K562 (cell line): ENCODE results near the gene PPP1R15A. TPM values are rescaled to one million over a fixed set of nuclear protein-coding genes. Genes with fewer than 3 reads are reported as not detected.
A peak's percentile ranks its signal among the peaks of the same experiment; 100 is the strongest.

Experiments used
- AFF1 ChIP-seq, 2 experiments: fragments of 450-650 bp; IDR thresholded peaks; 2 replicates each; pipeline ENCODE4 v1.6.1; 2018; ENCODE audit warnings: mild to moderate bottlenecking in 2 of 2, low read depth in 1 of 2; ENCODE audit not compliant: partially characterized antibody in 2 of 2
- ATF1 ChIP-seq, 2 experiments: fragments of 450-650 bp in 1 of 2; IDR thresholded peaks; 2 replicates each; pipeline ENCODE4 v1.6.1; 2016; ENCODE audit warnings: missing compliant biosample characterization in 1 of 2, missing genetic modification characterization in 1 of 2
- BCL6 ChIP-seq: fragments of 250-450 bp; sonication (Bioruptor Pico); IDR thresholded peaks from 2 replicates; pipeline ENCODE4 v1.4.0; 2020
- DMBX1 ChIP-seq: fragments of 250-450 bp; sonication (Bioruptor Pico); IDR thresholded peaks from 2 replicates; pipeline ENCODE4 v1.8.0; 2022; ENCODE audit warnings: inconsistent platforms, mild to moderate bottlenecking, moderate library complexity, borderline replicate concordance
- E2F3 ChIP-seq: fragments of 250-450 bp; sonication (Bioruptor Pico); IDR thresholded peaks from 2 replicates; pipeline ENCODE4 v1.4.0; 2020; ENCODE audit warnings: mild to moderate bottlenecking
- EP300 ChIP-seq: IDR thresholded peaks from 2 replicates; pipeline ENCODE4 v1.6.1; 2012; ENCODE audit warnings: low read length, improper control_type of control experiment
- EP400 ChIP-seq: fragments of 450-650 bp; IDR thresholded peaks from 2 replicates; pipeline ENCODE4 v1.6.1; 2017; ENCODE audit warnings: antibody characterized with exemption, mild to moderate bottlenecking, moderate library complexity
- ETV1 ChIP-seq: fragments of 450-650 bp; conservative IDR thresholded peaks from 2 replicates; pipeline ENCODE4 v1.6.1; 2016; ENCODE audit warnings: missing genetic modification characterization, control low read depth, low read depth, missing compliant biosample characterization
- FOS ChIP-seq: IDR thresholded peaks from 3 replicates; pipeline ENCODE4 v1.6.1; 2011; ENCODE audit not compliant: insufficient read length; ENCODE audit errors: extremely low read depth
- GATAD2B ChIP-seq: fragments of 450-650 bp; IDR thresholded peaks from 2 replicates; pipeline ENCODE4 v1.6.1; 2017; ENCODE audit warnings: mild to moderate bottlenecking, borderline replicate concordance
- HDGF ChIP-seq: fragments of 450-650 bp; IDR thresholded peaks from 2 replicates; pipeline ENCODE4 v1.6.1; 2016
- HMGXB4 ChIP-seq: sonication (generic); formaldehyde crosslinking; IDR thresholded peaks from 2 replicates; pipeline ENCODE4 v1.8.1; 2023; ENCODE audit warnings: mild to moderate bottlenecking, missing genetic modification reagents
- HNRNPL ChIP-seq: fragments of 200-400 bp; formaldehyde crosslinking; IDR thresholded peaks from 2 replicates; pipeline ENCODE4 v1.6.1; 2017; ENCODE audit warnings: low read depth, mild to moderate bottlenecking, low read length
- HNRNPLL ChIP-seq: fragments of 200-400 bp; formaldehyde crosslinking; IDR thresholded peaks from 2 replicates; pipeline ENCODE4 v1.6.1; 2017; ENCODE audit warnings: low read length, low read depth, mild to moderate bottlenecking; ENCODE audit not compliant: poor library complexity, severe bottlenecking
- NFRKB ChIP-seq: fragments of 450-650 bp; IDR thresholded peaks from 2 replicates; pipeline ENCODE4 v1.6.1; 2016; ENCODE audit warnings: low read depth
- NFYB ChIP-seq: IDR thresholded peaks from 2 replicates; pipeline ENCODE4 v1.6.1; 2011; ENCODE audit warnings: mild to moderate bottlenecking, moderate library complexity; ENCODE audit not compliant: insufficient read length; ENCODE audit errors: extremely low read depth
- PHTF2 ChIP-seq: fragments of 250-450 bp; sonication (Bioruptor Pico); IDR thresholded peaks from 2 replicates; pipeline ENCODE4 v1.5.0; 2021; ENCODE audit warnings: mild to moderate bottlenecking
- SMARCB1 ChIP-seq: IDR thresholded peaks from 2 replicates; pipeline ENCODE4 v1.6.1; 2011; ENCODE audit warnings: improper control_type of control experiment, low read depth; ENCODE audit not compliant: insufficient read length
- SREBF1 ChIP-seq: fragments of 150-350 bp; IDR thresholded peaks from 2 replicates; pipeline ENCODE4 v1.6.1; 2014; ENCODE audit warnings: antibody characterized with exemption, low read depth, low read length, borderline replicate concordance
- TFAP4 ChIP-seq: sonication (generic); formaldehyde crosslinking; IDR thresholded peaks from 2 replicates; pipeline ENCODE4 v1.8.0; 2022; ENCODE audit warnings: missing genetic modification reagents, mild to moderate bottlenecking, moderate library complexity, borderline replicate concordance
- ZBTB2 ChIP-seq: fragments of 450-650 bp; IDR thresholded peaks from 2 replicates; pipeline ENCODE4 v1.6.1; 2016; ENCODE audit warnings: antibody characterized with exemption
- polyA plus RNA-seq, 8 experiments: library from polyadenylated mRNA; depleted of rRNA in 4 of 8; stranded (reverse) in 5 of 8; unstranded in 3 of 8; fragments of >200 nt; fragmentation: Nextera tagmentation in 2 of 8; fragmentation: Illumina TruSeq in 1 of 8; extraction: Ambion mirVana in 2 of 8; extraction: Trizol in 1 of 8; gene quantifications; 2 replicates each; pipeline versions ENCODE4 v1.2.1 to v1.2.3, GENCODE V29; 2011 to 2014; ENCODE audit warnings: inconsistent platforms in 1 of 8, missing spikeins in 1 of 8
- total RNA-seq, 7 experiments: library from RNA; depleted of rRNA in 6 of 7; stranded (reverse); fragments of >200 nt in 6 of 7; fragmentation: Illumina TruSeq in 2 of 7; extraction: Trizol in 2 of 7; gene quantifications; 2 replicates each; pipeline versions ENCODE4 v1.2.1 to v1.2.3, GENCODE V29; 2011 to 2021; ENCODE audit warnings: low replicate concordance in 1 of 7

Gene PPP1R15A
- total and polyA plus RNA-seq, 9 of the 15 experiments (the other 6 are each of a cell fraction or from before 2014, with no cell fraction given) = 0.42 to 73.7 (median 44.0) TPM

- TF ChIP-seq NFYB = peak; percentile 96
- peak; percentile 85 for TF ChIP-seq EP400
- TF ChIP-seq NFRKB = no peak
- TF ChIP-seq ZBTB2 = no peak
- TF ChIP-seq E2F3 (CRISPR knock-in tag) = peak; percentile 72; the same call in 1 of the 2 replicates
- TF ChIP-seq DMBX1 (CRISPR knock-in tag) = no peak
- TF ChIP-seq BCL6 (CRISPR knock-in tag) = no peak
- TF ChIP-seq HNRNPL = no peak
- no peak for TF ChIP-seq HNRNPLL
- TF ChIP-seq SREBF1 = no peak
- peak; percentile 18; the same call in 1 of the 2 replicates for TF ChIP-seq HDGF
- 0 out of 2 replicates have a peak, but pooled peaks have one; percentile 36 for TF ChIP-seq PHTF2
- TF ChIP-seq AFF1 (IDR thresholded peaks at IDR 0.05; ENCODE audit: low read depth in 1 of 2, partially characterized antibody in 2 of 2) = peak; percentile 14 to 95
- peak; percentile 78; the same call in 1 of the 2 replicates for TF ChIP-seq TFAP4 (CRISPR knock-in tag)
- peak; percentile 38; the same call in 1 of the 2 replicates for TF ChIP-seq ETV1
- TF ChIP-seq GATAD2B = no peak
- no peak for TF ChIP-seq SMARCB1
- TF ChIP-seq EP300 = peak; percentile 73
- TF ChIP-seq FOS = peak; percentile 79
- no peak for TF ChIP-seq HMGXB4 (CRISPR knock-in tag)
- TF ChIP-seq ATF1 (CRISPR knock-in tag; IDR thresholded peaks at IDR 0.05) = no peak
- TF ChIP-seq ATF1 (tag; IDR thresholded peaks at IDR 0.05) = peak; percentile 90
These were observed 27.7 kb downstream of the PPP1R15A start, which contains the start of gene NUCB1 (continued) for GRCh38 chr19:48899781-48900476.
